CD4-positive, alpha-beta T cell (primary cell): ENCODE data around the gene GSTA2. TPM values are rescaled to one million over a fixed set of nuclear protein-coding genes. Genes with fewer than 3 reads are reported as not detected.

ENCODE experiments used
- ATAC-seq: fragments of 200-7000 bp; cut with Tn5 transposase; one replicate; pipeline ENCODE4 v1.10.0; 2022; ENCODE audit warnings: mild to moderate bottlenecking; ENCODE audit not compliant: poor library complexity
- CTCF ChIA-PET: fragments of 350-600 bp; sonication (Branson Sonifier 250); formaldehyde crosslinking; loops from one replicate; lab custom pipeline; 2021; ENCODE audit warnings: antibody characterized with exemption, inconsistent platforms; lab: Charles Lee
- POLR2A ChIA-PET: fragments of 350-600 bp; sonication (Branson Sonifier 250); formaldehyde crosslinking; loops from one replicate; lab custom pipeline; 2021; ENCODE audit warnings: antibody characterized with exemption, inconsistent platforms; lab: Charles Lee
- DNase-seq, 14 experiments: peaks; one replicate each; pipeline ENCODE4 v3.0.0-alpha.2; 2013 to 2020; ENCODE audit warnings: mixed read lengths in 2 of 14
- H3K27ac ChIP-seq, 2 donors: one replicate each; pipeline versions ENCODE4 v1.5.1 to v1.7.0; 2013; ENCODE audit warnings: low read length in 2 of 2, low read depth in 1 of 2, mild to moderate bottlenecking in 1 of 2
- H3K27me3 ChIP-seq, 2 experiments: 1 replicate in 1 of 2; 2 replicates in 1 of 2; pipeline versions ENCODE4 v1.6.1 to v1.7.0; 2013; ENCODE audit warnings: low read length in 2 of 2, control low read depth in 1 of 2, mild to moderate bottlenecking in 1 of 2, moderate library complexity in 1 of 2; ENCODE audit not compliant: insufficient read depth in 2 of 2, control insufficient read depth in 1 of 2
- H3K36me3 ChIP-seq: one replicate; pipeline ENCODE4 v1.6.1; 2013; ENCODE audit warnings: low read length, control low read depth; ENCODE audit not compliant: insufficient read depth
- H3K4me1 ChIP-seq: one replicate; pipeline ENCODE4 v1.6.1; 2013; ENCODE audit warnings: low read length, control low read depth; ENCODE audit not compliant: insufficient read depth
- H3K4me3 ChIP-seq: one replicate; pipeline ENCODE4 v1.5.1; 2013; ENCODE audit warnings: mild to moderate bottlenecking, low read length, moderate library complexity
- H3K9me3 ChIP-seq, 2 experiments: 1 replicate in 1 of 2; 2 replicates in 1 of 2; pipeline versions ENCODE4 v1.6.1 to v1.7.0; 2013; ENCODE audit warnings: low read length in 2 of 2, mild to moderate bottlenecking in 2 of 2, control low read depth in 1 of 2, moderate library complexity in 1 of 2; ENCODE audit not compliant: control insufficient read depth in 1 of 2, insufficient read depth in 1 of 2
- H3K27ac Mint-ChIP-seq: one replicate; pipeline ENCODE4 v1.8.0; 2020; ENCODE audit warnings: mixed read lengths
- H3K27me3 Mint-ChIP-seq: one replicate; pipeline ENCODE4 v1.8.0; 2021; ENCODE audit warnings: mixed read lengths
- H3K36me3 Mint-ChIP-seq: one replicate; pipeline ENCODE4 v1.8.0; 2021; ENCODE audit warnings: low read depth, mixed read lengths
- H3K4me1 Mint-ChIP-seq: one replicate; pipeline ENCODE4 v1.8.0; 2021; ENCODE audit warnings: low read depth, mixed read lengths
- H3K4me3 Mint-ChIP-seq: one replicate; pipeline ENCODE4 v1.8.0; 2020; ENCODE audit warnings: mild to moderate bottlenecking, mixed read lengths
- H3K9me3 Mint-ChIP-seq: one replicate; pipeline ENCODE4 v1.8.0; 2020; ENCODE audit warnings: mixed read lengths
- intact Hi-C, 2 experiments: fragments of 100-400 bp; cut with DNase I in 1 of 2; cut with micrococcal nuclease in 1 of 2; formaldehyde crosslinking; loops; one replicate each; pipeline versions ENCODE4 v1.15.1 to v1.9.0; 2023 to 2025; cut with DNase I, micrococcal nuclease
- total RNA-seq, 174 experiments: library from RNA in 2 of 174; stranded (reverse) in 2 of 174; gene quantifications; one replicate each; pipeline ENCODE4 v1.2.3 and lab custom pipeline; 2021 to 2026
- TF ChIP-seq, protein P1 (sequence below): fragments of 200-600 bp; IDR thresholded peaks from one replicate; pipeline ENCODE4 v1.8.0; 2022; ENCODE audit warnings: antibody characterized with exemption, mild to moderate bottlenecking

Gene GSTA2
- total RNA-seq, 2 experiments from 2014 or later: not detected

DNA sequence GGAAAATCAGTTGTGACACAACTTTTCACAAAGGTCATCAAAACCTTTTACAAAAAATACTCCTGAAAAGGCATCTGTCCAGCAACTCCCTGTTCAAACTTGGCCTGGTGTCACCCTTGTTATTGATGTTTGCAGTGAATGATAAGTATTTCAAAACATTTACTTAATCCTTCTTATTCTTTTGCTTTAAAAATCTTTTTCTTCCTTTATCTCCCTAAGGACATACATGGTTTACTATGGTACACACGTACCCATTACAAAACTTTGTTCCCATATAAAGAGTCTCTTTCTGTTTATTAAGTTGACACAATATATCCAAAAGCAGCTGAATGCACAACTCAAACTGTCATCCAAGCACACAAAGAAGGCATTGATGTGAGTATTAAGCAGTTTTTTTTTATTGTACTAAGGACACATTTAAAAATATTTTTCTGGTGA lies 17.5 kb downstream of the GSTA2 start:
- Mint-ChIP-seq H3K4me1 (no peaks in the 10 kb centered on the region), H3K36me3 (no peaks in the 10 kb centered on the region), H3K27me3 (peaks cover 6% of the 10 kb centered on the region), H3K4me3 (no peak overlapping the region), H3K9me3 (peaks cover under 1% of the 10 kb centered on the region), H3K27ac (no peak overlapping the region)
- Histone ChIP-seq H3K4me3 (no peak overlapping the region), H3K9me3 (no peaks in the 10 kb centered on the region), H3K4me1 (no peaks in the 10 kb centered on the region), H3K27ac (no peak overlapping the region), H3K36me3 (no peaks in the 10 kb centered on the region), H3K27me3 (no peaks in the 10 kb centered on the region)
- CTCF ChIA-PET: no interaction called here
- intact Hi-C loops: no loop called here
- no peak for ATAC-seq
- DNase-seq: no peak
- POLR2A ChIA-PET: no interaction called here
- TF ChIP-seq, protein P1, sequence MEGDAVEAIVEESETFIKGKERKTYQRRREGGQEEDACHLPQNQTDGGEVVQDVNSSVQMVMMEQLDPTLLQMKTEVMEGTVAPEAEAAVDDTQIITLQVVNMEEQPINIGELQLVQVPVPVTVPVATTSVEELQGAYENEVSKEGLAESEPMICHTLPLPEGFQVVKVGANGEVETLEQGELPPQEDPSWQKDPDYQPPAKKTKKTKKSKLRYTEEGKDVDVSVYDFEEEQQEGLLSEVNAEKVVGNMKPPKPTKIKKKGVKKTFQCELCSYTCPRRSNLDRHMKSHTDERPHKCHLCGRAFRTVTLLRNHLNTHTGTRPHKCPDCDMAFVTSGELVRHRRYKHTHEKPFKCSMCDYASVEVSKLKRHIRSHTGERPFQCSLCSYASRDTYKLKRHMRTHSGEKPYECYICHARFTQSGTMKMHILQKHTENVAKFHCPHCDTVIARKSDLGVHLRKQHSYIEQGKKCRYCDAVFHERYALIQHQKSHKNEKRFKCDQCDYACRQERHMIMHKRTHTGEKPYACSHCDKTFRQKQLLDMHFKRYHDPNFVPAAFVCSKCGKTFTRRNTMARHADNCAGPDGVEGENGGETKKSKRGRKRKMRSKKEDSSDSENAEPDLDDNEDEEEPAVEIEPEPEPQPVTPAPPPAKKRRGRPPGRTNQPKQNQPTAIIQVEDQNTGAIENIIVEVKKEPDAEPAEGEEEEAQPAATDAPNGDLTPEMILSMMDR: no peak

DNA sequence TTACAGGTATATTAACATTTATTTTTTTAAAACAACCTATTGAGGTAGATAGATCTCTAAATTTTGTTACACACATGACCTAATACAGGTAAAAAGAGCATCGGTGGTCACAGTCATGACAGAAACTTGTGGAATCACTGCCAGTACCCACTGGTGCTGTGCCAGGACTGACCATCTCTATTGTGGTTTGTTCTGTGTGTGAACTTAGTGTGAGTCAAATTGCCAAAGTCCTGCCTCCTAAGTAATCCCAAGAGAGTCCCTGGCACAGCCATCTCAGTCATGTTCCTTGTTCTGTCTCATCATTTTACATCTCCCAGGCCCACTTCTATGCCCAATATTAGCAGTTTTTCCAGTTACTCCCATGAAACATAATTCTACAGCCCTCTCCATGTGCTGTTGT lies 21.4 kb downstream of the GSTA2 start:
- intact Hi-C loops: no loop called here
- H3K27me3 ChIP-seq: no peaks in the 10 kb centered on the region
- no peak overlapping the region for H3K4me3 ChIP-seq
- no peaks in the 10 kb centered on the region for H3K36me3 Mint-ChIP-seq
- no peaks in the 10 kb centered on the region for H3K4me1 Mint-ChIP-seq
- no peak for ATAC-seq
- no peaks in the 10 kb centered on the region for H3K36me3 ChIP-seq
- ChIA-PET POLR2A (no interaction called here), CTCF (no interaction called here)
- TF ChIP-seq, protein P1: no peak
- no peaks in the 10 kb centered on the region for H3K4me1 ChIP-seq
- no peak overlapping the region for H3K4me3 Mint-ChIP-seq
- DNase-seq: no peak
- no peak overlapping the region for H3K27ac ChIP-seq
- H3K27me3 Mint-ChIP-seq: peaks cover 5% of the 10 kb centered on the region
- H3K27ac Mint-ChIP-seq: no peak overlapping the region
- H3K9me3 ChIP-seq: peaks cover 3 to 4% of the 10 kb centered on the region in 2 experiments
- no peaks in the 10 kb centered on the region for H3K9me3 Mint-ChIP-seq

DNA sequence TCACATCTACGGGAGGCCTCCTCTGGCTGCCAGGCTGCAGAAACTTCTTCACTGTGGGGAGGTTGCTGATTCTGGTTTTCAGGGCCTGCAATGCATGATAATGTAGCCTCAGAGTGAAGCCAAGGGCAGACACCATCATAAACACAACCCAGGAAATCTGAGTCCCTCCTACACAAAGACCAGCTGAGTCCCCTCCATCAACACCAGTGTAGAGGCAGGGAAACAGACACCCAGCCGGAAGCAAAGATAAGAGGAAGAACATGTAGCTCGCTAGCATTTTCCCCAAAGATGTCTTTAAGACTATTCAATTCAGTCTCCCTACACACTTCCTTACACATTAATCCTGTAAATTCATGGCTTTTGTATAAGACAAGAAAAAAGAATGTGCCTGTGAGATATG lies 23.6 kb downstream of the GSTA2 start:
- CTCF ChIA-PET: no interaction called here

More for the DNA sequence above, 23.6 kb downstream of the GSTA2 start:
- ATAC-seq (no peak), DNase-seq (no peak)
- H3K27me3 ChIP-seq: no peaks in the 10 kb centered on the region
- H3K27me3 Mint-ChIP-seq: peaks cover 5% of the 10 kb centered on the region
- no peak overlapping the region for H3K27ac ChIP-seq
- POLR2A ChIA-PET: no interaction called here
- no peak overlapping the region for H3K4me3 Mint-ChIP-seq
- H3K36me3 Mint-ChIP-seq: no peaks in the 10 kb centered on the region
- H3K9me3 Mint-ChIP-seq: no peaks in the 10 kb centered on the region
- no peaks in the 10 kb centered on the region for H3K4me1 ChIP-seq
- no peaks in the 10 kb centered on the region for H3K36me3 ChIP-seq
- no peaks in the 10 kb centered on the region for H3K4me1 Mint-ChIP-seq
- TF ChIP-seq, protein P1: no peak
- intact Hi-C loops: no loop called here
- H3K27ac Mint-ChIP-seq: no peak overlapping the region
- peaks cover 3 to 4% of the 10 kb centered on the region in 2 experiments for H3K9me3 ChIP-seq
- no peak overlapping the region for H3K4me3 ChIP-seq
